Testis (tissue), 3 donors: Measurements from ENCODE around the gene EEF2K. TPM values are rescaled to one million over a fixed set of nuclear protein-coding genes. Genes with fewer than 3 reads are reported as not detected.
A peak's percentile ranks its signal among the peaks of the same experiment; 100 is the strongest.

Experiments
- DNase-seq: peaks from one replicate; pipeline ENCODE4 v3.0.0-alpha.2; 2019
- H3K27ac ChIP-seq, 2 donors: fragments of 200-600 bp; sonication (generic); one replicate each; pipeline ENCODE4 v1.5.1; 2019
- H3K27me3 ChIP-seq: fragments of 200-600 bp; sonication (generic); one replicate; pipeline ENCODE4 v1.5.1; 2019
- H3K36me3 ChIP-seq: fragments of 200-600 bp; sonication (generic); one replicate; pipeline ENCODE4 v1.5.1; 2017; ENCODE audit warnings: low read depth; ENCODE audit errors: missing control alignments
- H3K4me1 ChIP-seq: fragments of 200-600 bp; sonication (generic); one replicate; pipeline ENCODE4 v1.5.1; 2019
- H3K4me3 ChIP-seq, 2 donors: fragments of 200-600 bp; sonication (generic); one replicate each; pipeline ENCODE4 v1.5.1; 2017 to 2019
- H3K9me3 ChIP-seq: fragments of 200-600 bp; sonication (generic); one replicate; pipeline ENCODE4 v1.5.1; 2017
- POLR2A ChIP-seq: fragments of 450-650 bp; IDR thresholded peaks from one replicate; pipeline ENCODE4 v1.6.1; 2017; ENCODE audit warnings: antibody characterized with exemption, mild to moderate bottlenecking, moderate library complexity
- WGBS, 2 donors: methylation state at CpG; one replicate each; pipeline ENCODE4 v1.1.5; 2018; 5-methylcytosine and 5-hydroxymethylcytosine counted together
- intact Hi-C: fragments of 100-400 bp; cut with DNase I; formaldehyde crosslinking; loops from one replicate; pipeline ENCODE4 v1.15.1; 2023; ENCODE audit warnings: low total_unique reads
- polyA plus RNA-seq: library from polyadenylated mRNA; stranded (reverse); fragments of 350-450 nt; fragmentation: Illumina TruSeq; extraction: RNeasy Lipid Tissue Mini Kit (QIAGEN cat#74804); gene quantifications from one replicate; pipeline ENCODE4 v1.2.3, GENCODE V29; 2014; ENCODE audit warnings: low read depth, low replicate concordance; ENCODE audit not compliant: insufficient read depth
- total RNA-seq, 2 donors: library from RNA; depleted of rRNA; stranded (reverse); fragments of >200 nt; gene quantifications; one replicate each; pipeline ENCODE4 v1.2.3, GENCODE V29; 2016
- TF ChIP-seq, protein P1 (sequence below), 3 experiments: fragments of 450-650 bp in 2 of 3; fragments of 200-600 bp in 1 of 3; sonication (generic) in 1 of 3; IDR thresholded peaks; one replicate each; pipeline ENCODE4 v1.5.1; 2016 to 2019; ENCODE audit warnings: antibody characterized with exemption in 3 of 3, mild to moderate bottlenecking in 2 of 3, moderate library complexity in 1 of 3

EEF2K gene
- total and polyA plus RNA-seq, 3 donors from 2014 or later = 6.6 to 11.1 (median 10.2) TPM

DNA sequence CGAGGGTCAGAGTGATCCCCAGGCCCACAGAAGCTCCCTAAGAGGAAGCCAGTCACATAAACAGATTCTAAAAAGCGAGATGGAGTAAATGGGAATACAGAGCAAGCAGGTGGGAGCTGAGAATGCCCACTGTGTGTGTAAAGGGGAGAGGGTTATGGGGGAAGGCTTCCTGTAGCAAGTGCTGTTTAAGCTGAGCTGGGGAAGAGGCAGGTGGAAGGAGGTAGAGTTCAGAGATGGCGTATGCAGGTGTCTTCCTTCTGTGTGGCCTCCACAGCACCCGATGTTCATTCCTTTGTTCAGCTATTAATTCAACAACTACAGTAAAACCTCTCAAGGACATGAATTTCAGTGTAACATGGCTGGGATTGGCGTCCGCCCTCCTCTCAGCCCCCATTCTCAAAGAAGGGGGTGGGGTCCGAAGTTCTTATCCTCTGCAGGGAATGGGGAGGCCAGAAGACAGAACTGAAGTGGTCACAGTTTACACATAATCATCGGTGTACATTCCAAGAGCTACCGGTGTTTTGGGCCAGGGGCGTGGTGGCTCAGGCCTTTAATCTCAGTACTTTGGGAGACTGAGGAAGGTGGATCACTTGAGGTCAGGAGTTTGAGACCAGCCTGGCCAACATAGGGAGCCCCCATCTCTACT is 1.8 kb downstream of the EEF2K start:
- intact Hi-C loops = no loop called here
- 75 to 81% methylated on average over 10 of the region's 10 CpGs for WGBS, 2 donors
- Histone ChIP-seq H3K36me3 (no peaks in the 10 kb centered on the region), H3K4me3 (peak overlapping the region in 1 of 2 donors; percentile 83), H3K27ac (peak overlapping the region in 1 of 2 donors; percentile 85), H3K4me1 (peaks cover 14% of the 10 kb centered on the region), H3K9me3 (no peaks in the 10 kb centered on the region), H3K27me3 (no peaks in the 10 kb centered on the region)
- no peak for DNase-seq
- TF ChIP-seq, protein P1, sequence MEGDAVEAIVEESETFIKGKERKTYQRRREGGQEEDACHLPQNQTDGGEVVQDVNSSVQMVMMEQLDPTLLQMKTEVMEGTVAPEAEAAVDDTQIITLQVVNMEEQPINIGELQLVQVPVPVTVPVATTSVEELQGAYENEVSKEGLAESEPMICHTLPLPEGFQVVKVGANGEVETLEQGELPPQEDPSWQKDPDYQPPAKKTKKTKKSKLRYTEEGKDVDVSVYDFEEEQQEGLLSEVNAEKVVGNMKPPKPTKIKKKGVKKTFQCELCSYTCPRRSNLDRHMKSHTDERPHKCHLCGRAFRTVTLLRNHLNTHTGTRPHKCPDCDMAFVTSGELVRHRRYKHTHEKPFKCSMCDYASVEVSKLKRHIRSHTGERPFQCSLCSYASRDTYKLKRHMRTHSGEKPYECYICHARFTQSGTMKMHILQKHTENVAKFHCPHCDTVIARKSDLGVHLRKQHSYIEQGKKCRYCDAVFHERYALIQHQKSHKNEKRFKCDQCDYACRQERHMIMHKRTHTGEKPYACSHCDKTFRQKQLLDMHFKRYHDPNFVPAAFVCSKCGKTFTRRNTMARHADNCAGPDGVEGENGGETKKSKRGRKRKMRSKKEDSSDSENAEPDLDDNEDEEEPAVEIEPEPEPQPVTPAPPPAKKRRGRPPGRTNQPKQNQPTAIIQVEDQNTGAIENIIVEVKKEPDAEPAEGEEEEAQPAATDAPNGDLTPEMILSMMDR (IDR thresholded peaks at IDR 0.05) = no peak
- no peak for TF ChIP-seq POLR2A

DNA sequence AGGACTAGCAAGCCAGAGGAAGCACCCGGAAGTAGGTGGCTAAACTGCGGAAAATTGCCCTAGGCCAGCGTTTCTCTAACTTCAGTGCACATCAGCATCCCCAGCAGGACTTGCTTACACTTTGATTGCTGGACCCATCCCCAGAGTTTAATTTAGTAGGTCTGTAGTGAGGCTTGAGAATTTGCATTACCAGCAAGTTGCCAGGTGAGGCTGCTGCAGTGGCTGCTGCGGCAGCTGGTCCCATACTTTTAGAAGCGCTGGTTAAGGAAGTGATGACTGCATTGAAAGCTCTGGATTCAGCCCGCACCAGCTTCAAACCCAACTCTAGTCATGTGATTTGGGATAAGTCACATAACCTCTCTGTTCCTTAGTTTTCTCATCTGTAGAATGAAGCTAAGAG is 4.2 kb downstream of the EEF2K start:
- Histone ChIP-seq H3K36me3 (no peaks in the 10 kb centered on the region), H3K27me3 (no peaks in the 10 kb centered on the region), H3K27ac (no peak overlapping the region), H3K4me3 (no peak overlapping the region), H3K4me1 (peaks cover 14% of the 10 kb centered on the region), H3K9me3 (no peaks in the 10 kb centered on the region)
- TF ChIP-seq, protein P1 (IDR thresholded peaks at IDR 0.05) = no peak
- DNase-seq = no peak
- intact Hi-C loops = no loop called here
- WGBS, 2 donors = 96 to 98% methylated on average over 6 of the region's 6 CpGs

DNA sequence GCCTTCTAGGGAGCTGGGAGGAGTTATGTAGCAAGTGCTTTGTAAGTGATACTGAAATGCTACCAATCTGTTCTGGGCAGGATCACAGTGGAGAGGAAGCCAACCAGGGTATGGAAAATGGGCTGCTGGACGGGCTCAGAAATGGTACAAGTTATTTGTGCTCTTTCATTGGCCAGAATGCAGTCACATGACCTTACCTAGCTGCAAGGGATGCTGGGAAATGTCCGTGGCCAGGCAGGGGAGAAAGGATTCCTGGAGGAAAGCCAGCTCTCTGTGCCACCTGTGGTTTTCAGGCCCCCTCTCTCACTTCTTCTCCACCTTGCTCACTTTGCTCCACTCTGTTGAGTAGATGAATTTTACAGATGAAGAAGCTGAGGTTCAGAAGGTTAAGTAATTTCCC is 4.8 kb downstream of the EEF2K start:
- H3K9me3 ChIP-seq = no peaks in the 10 kb centered on the region
- H3K27me3 ChIP-seq = no peaks in the 10 kb centered on the region
- no peaks in the 10 kb centered on the region for H3K36me3 ChIP-seq
- 77 to 82% methylated on average over 2 of the region's 2 CpGs for WGBS, 2 donors
- intact Hi-C loops = no loop called here
- no peak for DNase-seq
- H3K4me3 ChIP-seq = no peak overlapping the region
- peaks cover 11% of the 10 kb centered on the region for H3K4me1 ChIP-seq
- no peak overlapping the region for H3K27ac ChIP-seq
- TF ChIP-seq, protein P1 (IDR thresholded peaks at IDR 0.05) = no peak
- TF ChIP-seq POLR2A = no peak

DNA sequence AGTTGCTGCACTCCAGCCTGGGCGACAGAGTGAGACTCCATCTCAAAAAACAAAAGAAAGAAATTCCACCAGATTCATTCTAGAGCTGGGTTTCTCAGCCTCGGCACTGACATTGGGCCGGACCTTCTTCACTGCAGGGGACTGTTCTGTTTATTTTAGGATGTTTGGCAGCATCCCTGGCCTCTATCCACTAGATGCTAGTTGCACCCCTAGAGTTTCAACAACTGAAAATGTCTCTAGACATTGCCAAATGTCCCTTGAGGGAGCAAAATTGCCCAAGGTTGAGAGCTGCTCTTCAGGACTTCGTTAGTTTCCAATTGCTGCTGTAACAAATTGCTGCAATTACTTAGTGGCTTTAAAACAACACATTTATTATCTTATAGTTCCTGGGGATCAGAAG is 7.2 kb downstream of the EEF2K start:
- DNase-seq = no peak
- H3K36me3 ChIP-seq = no peaks in the 10 kb centered on the region
- WGBS, 2 donors = 75 to 79% methylated on average over 4 of the region's 4 CpGs
- no peak overlapping the region for H3K4me3 ChIP-seq
- H3K4me1 ChIP-seq = peaks cover 5% of the 10 kb centered on the region
- no peak overlapping the region for H3K27ac ChIP-seq
- H3K9me3 ChIP-seq = no peaks in the 10 kb centered on the region
- no peaks in the 10 kb centered on the region for H3K27me3 ChIP-seq
- intact Hi-C loops = no loop called here
- TF ChIP-seq POLR2A = no peak
- TF ChIP-seq, protein P1 (IDR thresholded peaks at IDR 0.05) = no peak

DNA sequence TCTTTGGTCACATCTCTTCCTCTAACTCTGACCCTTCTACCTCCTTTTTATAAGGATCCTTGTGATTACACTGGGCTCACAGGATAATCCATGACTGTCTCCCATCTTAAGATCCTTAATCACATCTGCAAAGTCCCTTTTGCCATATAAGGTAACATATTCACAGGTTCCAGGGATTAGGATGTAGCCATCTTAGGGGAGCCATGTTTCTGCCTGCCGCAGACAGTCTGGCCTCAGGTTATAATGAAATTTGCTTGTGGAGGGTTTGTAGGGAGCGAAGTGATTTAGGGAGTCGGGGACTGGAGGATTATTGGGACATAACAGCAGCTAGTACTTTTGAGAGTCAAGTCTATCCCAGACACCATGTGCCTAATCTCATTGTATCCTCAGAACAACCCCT is 7.7 kb downstream of the EEF2K start:
- Histone ChIP-seq H3K9me3 (no peaks in the 10 kb centered on the region), H3K27ac (no peak overlapping the region), H3K27me3 (no peaks in the 10 kb centered on the region), H3K4me1 (peaks cover 5% of the 10 kb centered on the region), H3K4me3 (no peak overlapping the region), H3K36me3 (no peaks in the 10 kb centered on the region)
- DNase-seq = no peak
- intact Hi-C loops = no loop called here
- no peak for TF ChIP-seq POLR2A
- TF ChIP-seq, protein P1 (IDR thresholded peaks at IDR 0.05) = no peak
- 97 to 100% methylated on average over 3 of the region's 3 CpGs for WGBS, 2 donors
